Adrenal gland (tissue), 12 donors: ENCODE results near the gene TNRC6C. TPM values are rescaled to one million over a fixed set of nuclear protein-coding genes. Genes with fewer than 3 reads are reported as not detected.

Experiments used
- DNase-seq, 7 donors: peaks; one replicate each; pipeline ENCODE4 v3.0.0-alpha.2; 2019 to 2020
- H3K27ac ChIP-seq, 5 donors: fragments of 200-600 bp; sonication (generic) in 4 of 5; 1 replicate in 3 of 5; 2 replicates in 2 of 5; pipeline versions ENCODE4 v1.5.1 to v1.8.0; 2016 to 2020; ENCODE audit warnings: mild to moderate bottlenecking in 1 of 5
- H3K27me3 ChIP-seq: fragments of 200-600 bp; 2 replicates; pipeline ENCODE4 v1.8.0; 2021
- H3K36me3 ChIP-seq, 2 donors: fragments of 200-600 bp; replicated peaks in 1 of 2; 1 replicate in 1 of 2; 2 replicates in 1 of 2; pipeline versions ENCODE4 v1.5.1 to v1.8.0; 2018 to 2022
- H3K4me1 ChIP-seq, 2 donors: fragments of 200-600 bp; replicated peaks in 1 of 2; 1 replicate in 1 of 2; 2 replicates in 1 of 2; pipeline versions ENCODE4 v1.5.1 to v1.8.0; 2018 to 2021
- H3K4me3 ChIP-seq, 4 donors: fragments of 200-600 bp; sonication (generic) in 3 of 4; one replicate each; pipeline ENCODE4 v1.5.1; 2016 to 2018
- H3K9me3 ChIP-seq, 3 donors: fragments of 200-600 bp; sonication (generic) in 1 of 3; replicated peaks in 1 of 3; 1 replicate in 2 of 3; 2 replicates in 1 of 3; pipeline versions ENCODE4 v1.5.1 to v1.8.0; 2016 to 2021
- POLR2A ChIP-seq, 2 donors: fragments of 450-650 bp; IDR thresholded peaks; one replicate each; pipeline ENCODE4 v1.6.1; 2017; ENCODE audit warnings: antibody characterized with exemption in 2 of 2, mild to moderate bottlenecking in 2 of 2, moderate library complexity in 1 of 2
- WGBS, 4 donors: extraction: QIAGEN DNeasy Blood & Tissue Kit in 2 of 4; methylation state at CpG; one replicate each; pipeline versions ENCODE4 v1.1.5 to v1.1.7; 2013 to 2017; 5-methylcytosine and 5-hydroxymethylcytosine counted together
- intact Hi-C, 2 donors: fragments of 100-400 bp; cut with DNase I; formaldehyde crosslinking; loops; one replicate each; pipeline versions ENCODE4 v1.14.1 to v1.15.0; 2022 to 2023
- polyA plus RNA-seq, 3 donors: library from polyadenylated mRNA; stranded (reverse); fragments of 200-250 nt in 2 of 3; fragments of 350-450 nt in 1 of 3; fragmentation: Illumina TruSeq in 1 of 3; extraction: RNeasy Lipid Tissue Mini Kit (QIAGEN cat#74804) in 1 of 3; gene quantifications; one replicate each; pipeline ENCODE4 v1.2.3, GENCODE V29; 2013 to 2014
- total RNA-seq, 9 donors: library from RNA; depleted of rRNA in 4 of 9; stranded (reverse); fragments of >200 nt in 4 of 9; fragments of 120-200 nt in 1 of 9; fragmentation: NEBNext Ultra II Directional in 1 of 9; extraction: Animal tissue kit (Norgen Biotek cat#: 25700) in 1 of 9; gene quantifications; one replicate each; pipeline versions ENCODE4 v1.1.0 to v1.2.4, GENCODE V29; 2013 to 2023
- TF ChIP-seq, protein P1 (sequence below), 6 experiments: fragments of 450-650 bp in 4 of 6; fragments of 200-600 bp in 2 of 6; sonication (generic) in 1 of 6; IDR thresholded peaks; 1 replicate in 5 of 6; 2 replicates in 1 of 6; pipeline versions ENCODE4 v1.5.1 to v1.8.0; 2016 to 2021; ENCODE audit warnings: antibody characterized with exemption in 6 of 6, mild to moderate bottlenecking in 2 of 6, moderate library complexity in 1 of 6
- donor health status: healthy with polysubstance abuse.
- donor health status: Bipolar disorder and iron deficiency.
- donor health status: DM: yes; HTN: yes; CAD: no.
- donor health status: DM: no; HTN: no; CAD: no.
- donor health status: DM: no; HTN: no; CAD: no.
- donor health status: DM: yes; HTN: yes; CAD: no.

TNRC6C gene
- total and polyA plus RNA-seq, 12 donors, result 2.8 to 18.7 (median 11.2) TPM

DNA sequence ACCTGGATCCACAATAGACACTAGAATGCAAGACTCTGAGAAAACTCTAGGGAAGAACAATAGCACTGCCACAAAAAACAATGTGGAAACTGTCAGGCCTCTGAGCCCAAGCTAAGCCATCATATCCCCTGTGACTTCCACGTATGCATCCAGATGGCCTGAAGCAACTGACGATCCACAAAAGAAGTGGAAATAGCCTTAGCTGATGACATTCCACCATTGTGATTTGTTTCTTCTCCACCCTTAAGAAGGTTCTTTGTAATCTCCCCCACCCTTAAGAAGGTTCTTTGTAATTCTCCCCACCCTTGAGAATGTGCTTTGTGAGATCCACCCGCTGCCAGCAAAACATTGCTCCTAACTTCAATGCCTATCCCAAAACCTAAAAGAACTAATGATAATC, 39.2 kb upstream of the TNRC6C start:
- Histone ChIP-seq H3K27me3 (peaks cover 19% of the 10 kb centered on the region), H3K27ac (no peak overlapping the region), H3K36me3 (no peaks in the 10 kb centered on the region), H3K9me3 (no peaks in the 10 kb centered on the region), H3K4me3 (no peak overlapping the region), H3K4me1 (no peaks in the 10 kb centered on the region)
- WGBS, 4 donors, result 85 to 88% (median 86%) methylated on average over 3 of the region's 3 CpGs
- TF ChIP-seq POLR2A (IDR thresholded peaks at IDR 0.05), result no peak
- TF ChIP-seq, protein P1, sequence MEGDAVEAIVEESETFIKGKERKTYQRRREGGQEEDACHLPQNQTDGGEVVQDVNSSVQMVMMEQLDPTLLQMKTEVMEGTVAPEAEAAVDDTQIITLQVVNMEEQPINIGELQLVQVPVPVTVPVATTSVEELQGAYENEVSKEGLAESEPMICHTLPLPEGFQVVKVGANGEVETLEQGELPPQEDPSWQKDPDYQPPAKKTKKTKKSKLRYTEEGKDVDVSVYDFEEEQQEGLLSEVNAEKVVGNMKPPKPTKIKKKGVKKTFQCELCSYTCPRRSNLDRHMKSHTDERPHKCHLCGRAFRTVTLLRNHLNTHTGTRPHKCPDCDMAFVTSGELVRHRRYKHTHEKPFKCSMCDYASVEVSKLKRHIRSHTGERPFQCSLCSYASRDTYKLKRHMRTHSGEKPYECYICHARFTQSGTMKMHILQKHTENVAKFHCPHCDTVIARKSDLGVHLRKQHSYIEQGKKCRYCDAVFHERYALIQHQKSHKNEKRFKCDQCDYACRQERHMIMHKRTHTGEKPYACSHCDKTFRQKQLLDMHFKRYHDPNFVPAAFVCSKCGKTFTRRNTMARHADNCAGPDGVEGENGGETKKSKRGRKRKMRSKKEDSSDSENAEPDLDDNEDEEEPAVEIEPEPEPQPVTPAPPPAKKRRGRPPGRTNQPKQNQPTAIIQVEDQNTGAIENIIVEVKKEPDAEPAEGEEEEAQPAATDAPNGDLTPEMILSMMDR (IDR thresholded peaks at IDR 0.05), result no peak
- no peak for DNase-seq
- intact Hi-C loops, result no loop called here

DNA sequence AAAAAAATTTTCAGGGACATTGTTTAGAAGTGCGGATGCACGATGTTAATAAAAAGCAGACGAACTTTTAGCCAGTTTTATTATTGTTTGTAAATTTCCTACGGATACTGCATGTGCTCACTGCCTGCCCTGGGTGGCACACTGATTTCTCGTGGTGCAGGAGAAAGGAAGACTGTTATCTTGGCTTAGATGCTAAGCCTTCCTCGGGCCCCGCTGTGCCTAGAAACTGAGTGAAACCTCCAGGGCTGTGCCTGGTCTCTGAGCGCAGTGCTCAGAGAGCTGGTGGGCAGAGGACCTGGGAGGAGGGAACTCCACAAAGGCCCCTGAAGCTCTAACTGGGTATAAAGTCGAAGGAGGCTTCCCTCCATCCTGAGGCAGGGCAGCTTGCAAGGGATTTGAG, 35.4 kb upstream of the TNRC6C start:
- no peaks in the 10 kb centered on the region for H3K9me3 ChIP-seq
- H3K27ac ChIP-seq, result no peak overlapping the region
- WGBS, 4 donors, result 65 to 72% (median 66%) methylated on average over 5 to 9 of the region's 9 CpGs
- no peaks in the 10 kb centered on the region for H3K36me3 ChIP-seq
- peaks cover 15% of the 10 kb centered on the region for H3K27me3 ChIP-seq
- H3K4me3 ChIP-seq, result no peak overlapping the region
- intact Hi-C loops, result no loop called here
- TF ChIP-seq, protein P1 (IDR thresholded peaks at IDR 0.05), result no peak
- no peak for TF ChIP-seq POLR2A (IDR thresholded peaks at IDR 0.05)
- DNase-seq, result no peak
- H3K4me1 ChIP-seq, result no peaks in the 10 kb centered on the region

DNA sequence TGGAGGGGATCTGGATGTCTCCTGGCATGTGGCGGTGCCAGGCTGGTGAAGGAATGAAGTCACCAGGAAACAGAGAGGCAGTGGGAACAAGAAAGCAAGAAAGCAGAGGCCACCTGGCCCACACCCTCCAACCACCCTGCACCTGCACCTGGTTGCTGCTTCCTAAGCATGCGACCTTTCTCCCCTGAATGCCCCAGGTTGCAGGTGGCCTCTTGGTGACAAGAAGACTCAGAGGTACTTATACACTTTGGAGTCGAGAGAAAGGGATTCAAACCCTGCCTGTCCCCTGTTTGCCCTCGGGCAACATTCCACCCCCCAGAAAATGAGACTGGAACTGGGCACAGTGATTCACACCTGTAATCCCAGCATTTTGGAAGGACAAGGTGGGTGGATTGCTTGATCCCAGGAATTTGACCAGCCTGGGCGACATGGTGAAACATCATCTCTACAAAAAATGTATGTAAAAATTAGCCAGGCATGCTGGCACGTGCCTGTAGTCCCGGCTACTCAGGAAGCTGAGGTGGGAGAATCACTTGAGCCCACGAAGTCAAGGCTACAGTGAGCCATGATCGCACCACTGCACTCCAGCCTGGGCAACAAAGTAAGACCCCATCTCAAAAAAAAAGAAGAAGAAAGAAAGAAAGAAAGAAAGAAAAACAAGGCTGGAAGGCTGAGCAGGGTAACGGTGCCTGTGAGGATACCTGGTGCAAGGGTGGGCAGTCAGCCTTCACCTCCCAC, 34.6 kb upstream of the TNRC6C start:
- Histone ChIP-seq H3K9me3 (no peaks in the 10 kb centered on the region), H3K27me3 (peaks cover 12% of the 10 kb centered on the region), H3K4me1 (no peaks in the 10 kb centered on the region), H3K4me3 (no peak overlapping the region), H3K27ac (no peak overlapping the region), H3K36me3 (no peaks in the 10 kb centered on the region)
- WGBS, 4 donors, result 71 to 78% (median 76%) methylated on average over 9 to 10 of the region's 10 CpGs
- no peak for DNase-seq
- no peak for TF ChIP-seq POLR2A (IDR thresholded peaks at IDR 0.05)
- TF ChIP-seq, protein P1 (IDR thresholded peaks at IDR 0.05), result no peak
- intact Hi-C loops, result no loop called here

DNA sequence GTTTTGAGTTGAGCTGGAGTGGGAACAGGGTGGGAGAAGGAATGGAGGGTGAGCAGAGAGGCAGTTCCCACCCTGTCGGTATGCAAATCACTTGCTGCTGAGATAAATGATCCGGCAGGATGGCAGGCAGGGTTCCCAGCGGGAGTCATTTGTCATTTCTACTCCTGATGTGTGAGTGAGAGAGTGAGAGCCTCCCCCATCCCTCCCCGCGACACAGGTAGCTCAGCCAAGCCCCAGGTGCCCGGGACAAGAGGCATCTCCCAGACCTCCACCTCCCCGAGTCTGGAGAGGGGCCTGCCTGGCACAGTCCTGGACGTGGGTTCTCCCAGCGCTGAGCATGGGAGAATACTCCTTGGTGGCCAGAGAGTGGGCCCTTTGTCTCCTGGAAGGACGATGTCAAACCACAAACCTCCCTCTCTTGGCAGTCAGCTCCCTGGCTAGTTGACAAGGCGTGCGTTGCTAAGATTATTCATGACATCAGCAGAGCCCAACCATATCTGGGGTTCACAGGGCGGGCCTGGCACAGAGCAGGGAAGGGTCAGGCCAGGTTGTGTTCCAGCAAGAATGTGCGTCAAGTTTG, 33.7 kb upstream of the TNRC6C start:
- H3K9me3 ChIP-seq, result no peaks in the 10 kb centered on the region
- peaks cover 17% of the 10 kb centered on the region for H3K27me3 ChIP-seq
- no peaks in the 10 kb centered on the region for H3K4me1 ChIP-seq
- no peaks in the 10 kb centered on the region for H3K36me3 ChIP-seq
- TF ChIP-seq, protein P1 (IDR thresholded peaks at IDR 0.05), result no peak
- no peak for TF ChIP-seq POLR2A (IDR thresholded peaks at IDR 0.05)
- no peak overlapping the region for H3K27ac ChIP-seq
- intact Hi-C loops, result no loop called here
- peak in 5 of 7 donors; percentile 10 to 78 (median 42) for DNase-seq
- H3K4me3 ChIP-seq, result no peak overlapping the region
- 24 to 60% (median 34%) methylated on average over 5 to 14 of the region's 14 CpGs for WGBS, 4 donors
